ES-I3 (cell line): ENCODE measurements around the gene PDIA2.
"Not testable (repeated sequence)": the region's sequence is repeated elsewhere in the genome, so short reads cannot be mapped to it uniquely, and the experiment has no call there.

Experiments
- H3K36me3 ChIP-seq: 2 replicates; pipeline ENCODE4 v1.6.1; 2013; ENCODE audit warnings: mild to moderate bottlenecking, low read length, control low read depth, moderate library complexity; ENCODE audit not compliant: insufficient read depth
- H3K4me1 ChIP-seq: 2 replicates; pipeline ENCODE4 v1.6.1; 2013; ENCODE audit warnings: mild to moderate bottlenecking, control low read depth, low read length; ENCODE audit not compliant: insufficient read depth
- H3K9ac ChIP-seq: 2 replicates; pipeline ENCODE4 v1.6.1; 2013; ENCODE audit warnings: low read depth, mild to moderate bottlenecking, low read length, moderate library complexity
- H3K9me3 ChIP-seq: 2 replicates; pipeline ENCODE4 v1.6.1; 2013; ENCODE audit warnings: mild to moderate bottlenecking, low read length, moderate library complexity; ENCODE audit not compliant: control insufficient read depth, insufficient read depth

PDIA2 gene

GRCh38 chr16:333406-334094 lies 50.6 kb downstream of the PDIA2 start:
- Histone ChIP-seq H3K9me3 (no peaks in the 10 kb centered on the region), H3K36me3 (no peaks in the 10 kb centered on the region), H3K4me1 (peaks cover 3% of the 10 kb centered on the region; the same call in 1 of the 2 replicates), H3K9ac (no peak overlapping the region)

- H3K36me3 ChIP-seq, H3K4me1 ChIP-seq, H3K9me3 ChIP-seq, H3K9ac ChIP-seq: not testable (repeated sequence)
These were observed 51.3 kb downstream of the PDIA2 start for GRCh38 chr16:334164-334832.

DNA sequence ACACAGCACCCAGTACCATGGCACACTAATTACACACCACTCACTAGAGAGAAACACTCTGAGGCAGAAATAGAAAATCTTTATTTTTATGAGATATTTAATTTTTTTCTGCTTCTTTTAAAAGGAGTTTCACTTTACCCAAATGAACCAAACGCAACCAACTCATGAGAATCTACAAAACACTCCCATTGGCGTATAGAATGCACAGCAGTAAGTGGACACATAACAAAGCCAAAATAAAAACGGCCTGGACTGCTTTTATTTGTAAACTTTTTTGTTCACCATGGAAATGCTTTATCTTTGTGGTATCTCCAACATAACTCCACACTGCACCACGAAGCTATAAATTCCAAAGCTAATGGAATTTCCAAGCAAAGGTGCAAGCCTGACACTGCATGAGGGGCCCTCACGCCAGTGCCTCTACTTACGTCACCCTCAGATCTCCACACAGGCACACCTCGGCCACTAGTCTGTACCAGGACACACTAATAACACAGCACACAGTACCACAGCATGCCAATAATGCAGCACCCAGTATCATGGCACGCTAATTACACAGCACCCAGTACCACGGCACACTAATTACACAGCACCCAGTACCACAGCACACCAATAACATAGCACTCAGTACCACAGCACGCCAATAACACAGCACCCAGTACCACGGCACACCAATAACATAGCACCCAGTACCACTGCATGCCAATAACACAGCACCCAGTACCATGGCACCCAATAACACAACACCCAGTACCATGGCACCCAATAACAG lies 52.1 kb downstream of the PDIA2 start:
- H3K4me1 ChIP-seq, H3K9ac ChIP-seq, H3K36me3 ChIP-seq, H3K9me3 ChIP-seq: not testable (repeated sequence)

DNA sequence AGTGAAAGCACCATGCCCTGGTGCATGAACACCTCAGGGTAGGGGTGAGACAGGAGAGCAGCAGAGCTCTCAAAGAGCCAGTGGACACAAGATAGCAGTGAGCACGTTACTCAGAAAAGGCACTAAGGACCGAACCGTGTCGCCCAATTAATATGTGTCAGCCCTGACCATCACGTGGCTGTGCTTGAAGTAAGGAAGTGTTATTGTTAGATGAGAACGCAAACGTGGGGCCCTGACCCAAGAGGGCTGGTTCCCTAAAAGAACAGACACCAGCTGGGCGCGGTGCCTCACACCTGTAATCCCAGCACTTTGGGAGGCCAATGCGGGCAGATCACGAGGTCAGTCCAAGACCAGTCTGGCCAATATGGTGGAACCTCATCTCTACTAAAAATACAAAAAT lies 53.3 kb downstream of the PDIA2 start:
- Histone ChIP-seq H3K4me1 (peaks cover 3% of the 10 kb centered on the region; the same call in 1 of the 2 replicates), H3K36me3 (no peaks in the 10 kb centered on the region), H3K9ac (no peak overlapping the region), H3K9me3 (no peaks in the 10 kb centered on the region)
